GM19351 (cell line): ENCODE data around the gene TRAP1.
A peak's percentile ranks its signal among the peaks of the same experiment; 100 is the strongest.

ENCODE experiments used
- ATAC-seq: cut with Tn5 transposase; IDR thresholded peaks from one replicate; pipeline ENCODE4 v1.9.1; 2021; ENCODE audit warnings: mild to moderate bottlenecking, moderate library complexity; ENCODE audit not compliant: unreplicated experiment

Gene TRAP1

GRCh38 chr16:3737181-3737580 is 19.9 kb upstream of the TRAP1 start:
- no peak for ATAC-seq

- no peak for ATAC-seq
Observed at GRCh38 chr16:3736116-3736515, 18.8 kb upstream of the TRAP1 start.

DNA sequence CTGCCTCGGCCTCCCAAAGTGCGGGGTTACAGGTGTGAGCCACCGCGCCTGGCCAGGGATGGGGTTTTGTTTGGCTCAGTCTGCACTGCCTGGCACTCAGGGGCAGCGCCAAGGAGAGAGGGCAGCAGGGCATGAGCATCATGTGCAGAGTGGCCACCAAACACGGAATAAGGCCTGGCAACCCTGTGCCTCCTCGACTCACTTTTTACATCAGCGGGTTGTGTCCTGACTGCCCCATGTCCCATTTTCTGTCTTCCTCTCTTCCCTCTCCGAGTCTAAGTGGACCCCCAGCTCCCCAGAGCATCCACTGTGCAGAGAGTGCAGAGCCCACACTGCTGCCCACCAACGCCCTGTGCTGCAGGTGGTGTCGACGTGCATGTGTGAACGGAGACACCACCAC is 18.2 kb upstream of the TRAP1 start:
- no peak for ATAC-seq

GRCh38 chr16:3734758-3735221 is 17.5 kb upstream of the TRAP1 start:
- no peak for ATAC-seq

GRCh38 chr16:3734084-3734757 is 16.9 kb upstream of the TRAP1 start:
- ATAC-seq = no peak

DNA sequence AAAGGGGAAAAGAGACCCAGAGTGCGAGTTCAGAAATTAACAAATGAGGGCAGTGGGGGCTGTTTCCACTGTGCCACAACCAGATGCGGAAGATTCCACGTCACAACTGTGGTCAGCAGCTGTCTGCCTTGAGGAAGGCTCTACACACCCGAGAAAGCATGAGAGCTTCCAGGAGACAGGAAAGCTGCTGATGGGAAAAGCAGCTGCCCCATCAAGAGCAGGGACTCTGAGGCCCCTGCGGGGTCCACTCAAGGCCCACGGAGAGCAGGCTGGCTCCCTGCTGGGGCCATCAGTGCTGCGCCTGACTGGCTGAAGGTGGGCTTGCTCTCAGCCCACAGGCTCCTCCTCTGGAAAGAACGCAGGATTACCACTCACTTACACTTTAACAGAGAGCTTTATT is 14.8 kb upstream of the TRAP1 start:
- ATAC-seq = no peak

GRCh38 chr16:3731126-3731935 is 14.0 kb upstream of the TRAP1 start:
- ATAC-seq = no peak

DNA sequence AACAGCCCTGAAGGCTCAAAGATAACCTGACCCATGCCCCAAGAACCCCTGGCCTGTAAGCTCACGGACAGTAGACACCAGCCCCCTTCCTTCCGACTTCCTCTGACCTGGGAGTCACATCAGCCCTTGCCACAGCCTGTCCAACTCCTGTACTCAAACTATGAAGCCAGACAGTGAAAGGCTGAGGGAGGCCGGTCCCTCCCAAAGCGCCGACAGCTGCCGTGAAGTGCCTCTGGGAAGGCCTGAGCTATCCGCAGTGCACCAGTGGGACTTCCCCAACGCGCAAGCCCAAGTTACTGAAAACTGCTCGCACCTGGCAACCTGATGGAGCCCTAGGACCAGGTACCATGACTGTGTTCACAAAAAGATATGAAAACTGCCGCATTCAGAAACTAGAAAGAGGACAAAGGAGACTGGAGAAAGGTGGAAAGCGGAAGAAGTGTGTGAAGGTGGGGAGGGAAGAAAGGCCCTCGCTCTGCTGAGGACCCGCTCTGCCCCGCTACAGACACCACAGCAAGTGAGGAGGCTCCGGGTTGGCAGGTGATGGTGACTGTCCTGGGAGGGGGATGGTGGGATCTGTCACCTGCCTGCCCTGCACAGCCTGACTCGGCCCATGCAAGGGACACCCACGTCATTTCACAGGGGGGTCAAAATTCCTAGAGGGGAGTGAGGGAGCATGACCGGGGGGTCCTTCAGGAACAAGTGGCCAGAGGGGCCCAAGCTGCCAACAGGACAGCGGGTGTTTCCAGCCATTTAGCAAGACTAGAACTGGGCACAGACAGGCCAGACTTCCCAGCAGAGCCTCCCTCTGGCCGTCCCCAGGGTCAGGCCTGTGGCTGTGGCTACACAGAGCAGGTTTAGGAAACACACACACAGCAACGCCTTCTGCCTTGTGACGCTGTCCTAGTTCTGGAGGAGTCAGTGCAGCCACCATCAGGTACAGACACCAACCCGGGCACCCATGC is 13.1 kb upstream of the TRAP1 start:
- ATAC-seq = no peak

DNA sequence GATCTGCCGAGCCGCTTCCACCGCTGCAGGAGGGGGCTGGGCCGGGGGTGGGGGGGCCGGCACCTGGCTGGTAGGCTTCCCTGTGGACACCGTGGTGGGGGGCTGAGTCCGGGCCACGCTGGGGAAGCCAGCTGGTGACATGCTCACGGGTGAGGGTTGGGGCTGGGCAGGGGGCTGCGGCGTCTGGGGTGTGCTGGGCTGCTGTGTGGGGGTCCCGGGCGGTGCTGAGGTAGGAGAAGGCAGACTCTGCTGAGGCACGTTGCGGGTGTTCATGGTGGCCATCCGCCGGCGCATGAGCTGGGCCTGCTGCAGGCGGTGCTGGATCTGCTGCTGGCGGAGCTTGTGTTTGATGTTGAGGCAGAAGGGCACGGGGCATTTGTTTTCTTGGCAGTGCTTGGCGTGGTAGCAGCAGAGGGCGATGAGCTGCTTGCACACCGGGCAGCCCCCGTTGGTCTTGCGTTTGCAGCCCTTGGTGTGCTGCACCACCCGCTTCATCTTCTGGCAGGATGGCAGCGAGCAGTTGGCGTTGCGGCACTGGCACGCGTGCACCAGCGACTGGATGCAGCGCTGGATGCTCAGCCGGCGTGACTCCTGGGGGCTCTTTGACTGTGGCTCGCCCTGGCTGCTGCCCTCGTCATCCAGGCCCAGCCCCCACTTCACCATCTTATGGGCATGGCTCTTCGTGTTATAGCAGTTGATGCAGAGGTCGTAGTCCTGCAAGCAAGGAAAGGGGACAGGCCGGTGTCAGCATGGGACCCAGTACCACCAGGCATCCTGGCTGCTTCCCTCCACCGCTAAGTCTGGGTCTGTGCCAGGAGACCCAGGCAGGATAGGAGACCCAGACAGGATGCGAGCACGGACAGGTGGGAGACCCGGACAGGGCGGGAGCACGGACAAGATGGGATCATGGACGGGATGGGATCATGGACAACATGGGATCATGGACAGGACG is 12.1 kb upstream of the TRAP1 start:
- ATAC-seq = no peak

- ATAC-seq = no peak
Observed at GRCh38 chr16:3728424-3729160, 11.3 kb upstream of the TRAP1 start.

DNA sequence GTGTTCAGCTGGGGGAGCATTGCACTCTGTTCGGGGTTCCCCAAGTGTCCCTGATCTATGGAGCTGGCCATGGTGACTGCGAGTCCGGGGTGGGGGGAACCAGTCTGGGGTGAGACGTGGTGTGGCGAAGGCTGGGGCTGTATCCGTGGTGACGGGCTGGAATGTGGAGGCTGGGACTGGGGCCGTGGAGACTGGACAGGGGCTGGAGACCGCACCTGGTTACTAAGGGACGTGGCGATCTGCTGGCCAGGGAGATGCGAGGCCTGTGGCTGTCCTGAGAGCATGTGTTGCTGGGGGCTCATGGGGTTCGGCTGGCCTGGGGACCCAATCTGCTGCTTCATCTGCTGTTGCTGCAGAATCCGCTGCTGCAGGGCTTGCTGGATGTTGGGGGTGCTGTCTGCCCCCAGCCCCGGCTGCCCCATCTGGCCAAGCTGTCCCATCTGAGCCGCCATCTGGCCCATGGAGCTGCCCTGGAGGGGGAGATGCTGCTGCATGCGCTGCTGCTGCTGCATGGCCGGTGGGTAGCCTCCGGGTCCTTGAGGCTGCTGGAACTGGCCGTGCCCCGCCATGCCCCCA is 10.6 kb upstream of the TRAP1 start:
- ATAC-seq = no peak

- no peak for ATAC-seq
Observed at GRCh38 chr16:3726021-3726687, 8.8 kb upstream of the TRAP1 start.

- ATAC-seq = no peak
Observed at GRCh38 chr16:3725276-3725675, 8.0 kb upstream of the TRAP1 start.

- no peak for ATAC-seq
Observed at GRCh38 chr16:3722508-3722907, 5.2 kb upstream of the TRAP1 start.

- no peak for ATAC-seq
Observed at GRCh38 chr16:3720418-3720817, 3.1 kb upstream of the TRAP1 start.

GRCh38 chr16:3718628-3719027 is 1.3 kb upstream of the TRAP1 start:
- no peak for ATAC-seq

DNA sequence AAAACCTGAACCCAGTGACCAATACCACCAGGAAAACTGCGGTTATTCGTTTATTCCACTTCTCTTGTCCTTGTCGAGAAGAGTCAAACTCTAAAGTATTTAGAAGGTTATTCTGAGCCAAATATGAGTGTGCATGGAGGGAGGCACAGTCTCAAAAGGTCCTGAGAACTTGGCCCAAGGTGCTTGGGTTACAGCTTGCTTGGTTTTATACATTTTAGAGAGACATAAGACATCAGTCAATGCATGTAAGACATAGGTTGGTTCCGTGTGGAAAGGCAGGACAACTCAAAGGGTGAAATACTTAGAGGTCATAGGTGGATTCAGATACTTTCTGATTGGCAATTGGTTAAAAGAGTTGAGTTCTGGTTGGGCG is 681 bp upstream of the TRAP1 start:
- no peak for ATAC-seq

DNA sequence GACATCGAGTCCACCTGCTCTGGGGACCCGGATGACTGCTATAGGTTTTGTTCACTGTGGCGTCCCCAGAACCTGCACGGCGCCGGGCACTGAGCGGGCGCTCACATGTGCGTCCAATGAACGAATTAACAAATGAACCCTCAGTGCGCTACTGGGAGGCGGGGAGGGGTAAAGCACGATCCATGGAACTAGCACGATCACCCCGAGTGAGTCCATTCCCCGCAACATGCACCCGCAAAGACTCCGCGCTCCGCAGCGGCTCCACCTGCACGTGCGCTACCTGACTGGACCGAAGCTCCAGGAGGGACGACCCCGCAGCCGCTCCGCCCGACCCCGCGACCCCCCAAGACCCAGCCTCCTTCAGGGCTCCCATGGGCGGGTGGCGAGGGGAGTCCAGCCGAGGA is 491 bp downstream of the TRAP1 start:
- peak; percentile 35 for ATAC-seq

GRCh38 chr16:3715430-3715829 is 1.9 kb downstream of the TRAP1 start:
- no peak for ATAC-seq
